Testis (tissue), 2 donors: ENCODE measurements around the gene LCN15.

Source experiments
- POLR2A ChIP-seq: fragments of 450-650 bp; IDR thresholded peaks from one replicate; pipeline ENCODE4 v1.6.1; 2017; ENCODE audit warnings: antibody characterized with exemption, mild to moderate bottlenecking, moderate library complexity
- TF ChIP-seq, protein P1 (sequence below), 3 experiments: fragments of 450-650 bp in 2 of 3; fragments of 200-600 bp in 1 of 3; sonication (generic) in 1 of 3; IDR thresholded peaks; one replicate each; pipeline ENCODE4 v1.5.1; 2016 to 2019; ENCODE audit warnings: antibody characterized with exemption in 3 of 3, mild to moderate bottlenecking in 2 of 3, moderate library complexity in 1 of 3

DNA sequence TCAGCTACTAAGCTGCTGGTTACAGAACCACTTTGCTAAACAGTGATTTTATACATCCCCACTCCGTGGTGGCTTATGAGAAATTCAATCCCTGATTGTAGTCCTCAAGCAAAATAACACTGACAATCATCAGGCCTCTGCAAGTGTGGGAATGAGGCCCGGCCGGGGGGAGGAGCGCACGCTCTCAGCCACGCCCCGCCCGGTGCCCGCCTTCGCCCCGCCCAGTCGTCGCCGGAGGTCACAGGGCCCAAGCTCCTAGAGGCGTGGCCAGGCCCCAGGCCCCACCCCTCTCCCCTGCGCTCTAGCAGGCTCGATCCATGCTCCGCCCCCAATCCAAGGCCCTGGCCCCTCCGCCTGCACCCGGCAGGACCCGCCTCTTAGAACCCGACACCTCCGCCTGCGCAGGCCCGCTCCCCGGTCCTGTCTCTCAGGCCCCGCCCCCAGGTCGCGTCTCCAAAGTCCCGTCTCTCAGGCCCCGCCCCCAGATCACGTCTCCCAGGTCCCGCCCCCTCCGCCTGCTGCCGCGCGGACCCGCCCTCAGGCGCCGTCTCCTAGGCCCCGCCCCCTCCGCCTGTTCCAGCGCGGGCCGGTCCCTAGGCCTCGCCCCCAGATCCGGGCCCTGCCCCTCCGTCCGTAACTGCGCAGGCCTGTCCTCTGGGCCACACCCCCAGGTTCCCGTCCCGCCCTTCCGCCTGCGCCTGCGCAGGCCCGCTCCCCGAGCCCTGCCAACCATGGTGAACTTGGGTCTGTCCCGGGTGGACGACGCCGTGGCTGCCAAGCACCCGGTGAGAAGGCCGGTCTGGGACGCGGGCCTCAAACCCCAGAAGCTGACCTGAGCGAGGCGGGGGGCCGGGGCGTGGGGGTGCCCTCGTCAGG is 26.6 kb upstream of the LCN15 start, which contains the start of gene TMEM141:
- TF ChIP-seq, protein P1, sequence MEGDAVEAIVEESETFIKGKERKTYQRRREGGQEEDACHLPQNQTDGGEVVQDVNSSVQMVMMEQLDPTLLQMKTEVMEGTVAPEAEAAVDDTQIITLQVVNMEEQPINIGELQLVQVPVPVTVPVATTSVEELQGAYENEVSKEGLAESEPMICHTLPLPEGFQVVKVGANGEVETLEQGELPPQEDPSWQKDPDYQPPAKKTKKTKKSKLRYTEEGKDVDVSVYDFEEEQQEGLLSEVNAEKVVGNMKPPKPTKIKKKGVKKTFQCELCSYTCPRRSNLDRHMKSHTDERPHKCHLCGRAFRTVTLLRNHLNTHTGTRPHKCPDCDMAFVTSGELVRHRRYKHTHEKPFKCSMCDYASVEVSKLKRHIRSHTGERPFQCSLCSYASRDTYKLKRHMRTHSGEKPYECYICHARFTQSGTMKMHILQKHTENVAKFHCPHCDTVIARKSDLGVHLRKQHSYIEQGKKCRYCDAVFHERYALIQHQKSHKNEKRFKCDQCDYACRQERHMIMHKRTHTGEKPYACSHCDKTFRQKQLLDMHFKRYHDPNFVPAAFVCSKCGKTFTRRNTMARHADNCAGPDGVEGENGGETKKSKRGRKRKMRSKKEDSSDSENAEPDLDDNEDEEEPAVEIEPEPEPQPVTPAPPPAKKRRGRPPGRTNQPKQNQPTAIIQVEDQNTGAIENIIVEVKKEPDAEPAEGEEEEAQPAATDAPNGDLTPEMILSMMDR (IDR thresholded peaks at IDR 0.05): no peak
- no peak for TF ChIP-seq POLR2A
